ENCODE results near the gene MTMR4.
"Not testable (repeated sequence)": the region's sequence is repeated elsewhere in the genome, so short reads cannot be mapped to it uniquely, and the experiment has no call there.

The MTMR4 gene

GRCh38 chr17:58516644-58517377, 2.4 kb upstream of the MTMR4 start:
- intact Hi-C loops (cut with micrococcal nuclease) = no loop called here

GRCh38 chr17:58515286-58515685, 848 bp upstream of the MTMR4 start:
- H3K4me1 Mint-ChIP-seq (ENCODE audit: low read depth) = peaks cover 52% of the 10 kb centered on the region
- intact Hi-C loops (cut with micrococcal nuclease) = no loop called here

More at GRCh38 chr17:58516644-58517377, 2.4 kb upstream of the MTMR4 start:
- Mint-ChIP-seq H3K4me1 (ENCODE audit: low read depth) (peaks cover 51% of the 10 kb centered on the region), H3K9me3 (no peaks in the 10 kb centered on the region), H3K27ac (peak overlapping the region; percentile 97), H3K27me3 (peaks cover 7% of the 10 kb centered on the region), H3K4me3 (peak overlapping the region; percentile 85), H3K36me3 (ENCODE audit: low read depth) (peaks cover 60% of the 10 kb centered on the region)

GRCh38 chr17:58514770-58515157, 326 bp upstream of the MTMR4 start:
- H3K27ac Mint-ChIP-seq = peak overlapping the region; percentile 97
- peak overlapping the region; percentile 57 for H3K4me3 Mint-ChIP-seq
- peaks cover 52% of the 10 kb centered on the region for H3K4me1 Mint-ChIP-seq (ENCODE audit: low read depth)
- H3K27me3 Mint-ChIP-seq = no peaks in the 10 kb centered on the region
- intact Hi-C loops (cut with micrococcal nuclease) = no loop called here
- H3K36me3 Mint-ChIP-seq (ENCODE audit: low read depth) = peaks cover 80% of the 10 kb centered on the region
- H3K9me3 Mint-ChIP-seq = no peaks in the 10 kb centered on the region

More at GRCh38 chr17:58515286-58515685, 848 bp upstream of the MTMR4 start:
- Mint-ChIP-seq H3K27ac (peak overlapping the region; percentile 97), H3K4me3 (no peak overlapping the region), H3K9me3 (no peaks in the 10 kb centered on the region), H3K27me3 (no peaks in the 10 kb centered on the region), H3K36me3 (ENCODE audit: low read depth) (peaks cover 75% of the 10 kb centered on the region)

GRCh38 chr17:58513267-58513964, 1.0 kb downstream of the MTMR4 start:
- Mint-ChIP-seq H3K4me3 (peak overlapping the region; percentile 76), H3K9me3 (no peaks in the 10 kb centered on the region), H3K36me3 (ENCODE audit: low read depth) (peaks cover 91% of the 10 kb centered on the region), H3K4me1 (ENCODE audit: low read depth) (peaks cover 58% of the 10 kb centered on the region), H3K27ac (peak overlapping the region; percentile 65), H3K27me3 (no peaks in the 10 kb centered on the region)
- intact Hi-C loops (cut with micrococcal nuclease) = no loop called here

- peaks cover 88% of the 10 kb centered on the region for H3K36me3 Mint-ChIP-seq (ENCODE audit: low read depth)
- H3K27me3 Mint-ChIP-seq = no peaks in the 10 kb centered on the region
- peaks cover 67% of the 10 kb centered on the region for H3K4me1 Mint-ChIP-seq (ENCODE audit: low read depth)
- no peak overlapping the region for H3K27ac Mint-ChIP-seq
- H3K9me3 Mint-ChIP-seq = no peaks in the 10 kb centered on the region
- H3K4me3 Mint-ChIP-seq = no peak overlapping the region
- intact Hi-C loops (cut with micrococcal nuclease) = no loop called here
Observed at GRCh38 chr17:58510075-58510474, 4.4 kb downstream of the MTMR4 start.

GRCh38 chr17:58508341-58509067, 5.9 kb downstream of the MTMR4 start:
- H3K9me3 Mint-ChIP-seq = no peaks in the 10 kb centered on the region
- peaks cover 97% of the 10 kb centered on the region for H3K36me3 Mint-ChIP-seq (ENCODE audit: low read depth)
- no peaks in the 10 kb centered on the region for H3K27me3 Mint-ChIP-seq
- H3K4me3 Mint-ChIP-seq = no peak overlapping the region
- intact Hi-C loops (cut with micrococcal nuclease) = no loop called here
- H3K4me1 Mint-ChIP-seq (ENCODE audit: low read depth) = peaks cover 71% of the 10 kb centered on the region
- peak overlapping the region; percentile 24 for H3K27ac Mint-ChIP-seq

GRCh38 chr17:58507123-58507634, 7.3 kb downstream of the MTMR4 start:
- Mint-ChIP-seq H3K27me3 (no peaks in the 10 kb centered on the region), H3K4me1 (ENCODE audit: low read depth) (peaks cover 65% of the 10 kb centered on the region), H3K27ac (peak overlapping the region; percentile 37), H3K9me3 (no peaks in the 10 kb centered on the region), H3K4me3 (no peak overlapping the region), H3K36me3 (ENCODE audit: low read depth) (peaks cover 97% of the 10 kb centered on the region)
- intact Hi-C loops (cut with micrococcal nuclease) = no loop called here

GRCh38 chr17:58506354-58507080, 7.9 kb downstream of the MTMR4 start:
- H3K27ac Mint-ChIP-seq = peak overlapping the region; percentile 37
- intact Hi-C loops (cut with micrococcal nuclease) = no loop called here

GRCh38 chr17:58504826-58505351, 9.5 kb downstream of the MTMR4 start:
- Mint-ChIP-seq H3K9me3 (no peaks in the 10 kb centered on the region), H3K36me3 (ENCODE audit: low read depth) (peaks cover 96% of the 10 kb centered on the region), H3K4me1 (ENCODE audit: low read depth) (peaks cover 60% of the 10 kb centered on the region), H3K27me3 (no peaks in the 10 kb centered on the region), H3K27ac (peak overlapping the region; percentile 48), H3K4me3 (no peak overlapping the region)
- intact Hi-C loops (cut with micrococcal nuclease) = no loop called here

More at GRCh38 chr17:58506354-58507080, 7.9 kb downstream of the MTMR4 start:
- Mint-ChIP-seq H3K9me3 (no peaks in the 10 kb centered on the region), H3K36me3 (ENCODE audit: low read depth) (peaks cover 97% of the 10 kb centered on the region), H3K4me1 (ENCODE audit: low read depth) (peaks cover 65% of the 10 kb centered on the region), H3K4me3 (no peak overlapping the region), H3K27me3 (no peaks in the 10 kb centered on the region)

- Mint-ChIP-seq H3K9me3 (no peaks in the 10 kb centered on the region), H3K4me3 (no peak overlapping the region), H3K27me3 (no peaks in the 10 kb centered on the region), H3K36me3 (ENCODE audit: low read depth) (peaks cover 96% of the 10 kb centered on the region), H3K27ac (no peak overlapping the region), H3K4me1 (ENCODE audit: low read depth) (peaks cover 62% of the 10 kb centered on the region)
- intact Hi-C loops (cut with micrococcal nuclease) = no loop called here
Observed at GRCh38 chr17:58503866-58504265, 10.6 kb downstream of the MTMR4 start.

GRCh38 chr17:58503134-58503533, 11.3 kb downstream of the MTMR4 start:
- H3K27me3 Mint-ChIP-seq; intact Hi-C loops (cut with micrococcal nuclease); H3K27ac Mint-ChIP-seq; H3K9me3 Mint-ChIP-seq; H3K4me3 Mint-ChIP-seq: not testable (repeated sequence)
- peaks cover 62% of the 10 kb centered on the region for H3K4me1 Mint-ChIP-seq (ENCODE audit: low read depth)
- H3K36me3 Mint-ChIP-seq (ENCODE audit: low read depth) = peaks cover 96% of the 10 kb centered on the region

GRCh38 chr17:58501451-58501850, 13.0 kb downstream of the MTMR4 start:
- intact Hi-C loops (cut with micrococcal nuclease) = no loop called here
- H3K27me3 Mint-ChIP-seq = no peaks in the 10 kb centered on the region
- no peak overlapping the region for H3K27ac Mint-ChIP-seq
- H3K4me3 Mint-ChIP-seq = no peak overlapping the region
- peaks cover 54% of the 10 kb centered on the region for H3K4me1 Mint-ChIP-seq (ENCODE audit: low read depth)
- H3K36me3 Mint-ChIP-seq (ENCODE audit: low read depth) = peaks cover 96% of the 10 kb centered on the region
- H3K9me3 Mint-ChIP-seq = no peaks in the 10 kb centered on the region

GRCh38 chr17:58498177-58498828, 16.1 kb downstream of the MTMR4 start:
- Mint-ChIP-seq H3K4me1 (ENCODE audit: low read depth) (peaks cover 23% of the 10 kb centered on the region), H3K27ac (no peak overlapping the region), H3K27me3 (no peaks in the 10 kb centered on the region), H3K9me3 (no peaks in the 10 kb centered on the region), H3K36me3 (ENCODE audit: low read depth) (peaks cover 99% of the 10 kb centered on the region), H3K4me3 (no peak overlapping the region)
- intact Hi-C loops (cut with micrococcal nuclease) = no loop called here

Measured in dendritic cell treated with granulocyte-macrophage colony-stimulating factor and Interleukin-4, amounts not matched to agents 40 ng/mL and 50 ng/mL, for 4 days (primary cell).